Measurements from ENCODE around the gene CSTF2T.

- no peak for TF ChIP-seq CTCF (conservative IDR thresholded peaks at IDR 0.05 in 1 of 2, IDR thresholded peaks at IDR 0.05 in 1 of 2; ENCODE audit: extremely low read depth in 1 of 2, insufficient read depth in 1 of 2, low read depth in 1 of 2, low read length in 2 of 2)
- no peak for TF ChIP-seq EZH2 (IDR thresholded peaks at IDR 0.05; ENCODE audit: borderline replicate concordance, low read length)
Measured at GRCh38 chr10:51699145-51699474, 285 bp downstream of the CSTF2T start.
